KMS-11 (cell line): Measurements from ENCODE around the gene IGHMBP2.
"Not testable (repeated sequence)": the region's sequence is repeated elsewhere in the genome, so short reads cannot be mapped to it uniquely, and the experiment has no call there.

Source experiments
- H2AFZ ChIP-seq: fragments of 200-600 bp; sonication (generic); 2 replicates; pipeline ENCODE4 v1.6.1; 2016; ENCODE audit warnings: antibody characterized with exemption, mixed run types, low read depth
- H3K27ac ChIP-seq: fragments of 200-600 bp; sonication (generic); 2 replicates; pipeline ENCODE4 v1.6.1; 2016; ENCODE audit warnings: mild to moderate bottlenecking, mixed run types
- H3K27me3 ChIP-seq: fragments of 200-600 bp; sonication (generic); 2 replicates; pipeline ENCODE4 v1.6.1; 2017; ENCODE audit warnings: mild to moderate bottlenecking, low read depth, mixed run types, moderate library complexity; ENCODE audit not compliant: insufficient read depth
- H3K36me3 ChIP-seq: fragments of 200-600 bp; sonication (generic); 2 replicates; pipeline ENCODE4 v1.6.1; 2017; ENCODE audit warnings: mild to moderate bottlenecking, mixed run types; ENCODE audit not compliant: insufficient read depth
- H3K4me1 ChIP-seq: fragments of 200-600 bp; sonication (generic); 2 replicates; pipeline ENCODE4 v1.6.1; 2016; ENCODE audit warnings: mild to moderate bottlenecking, low read depth, mixed run types; ENCODE audit not compliant: poor library complexity, severe bottlenecking
- H3K4me2 ChIP-seq: fragments of 200-600 bp; sonication (generic); 2 replicates; pipeline ENCODE4 v1.7.0; 2016; ENCODE audit warnings: mild to moderate bottlenecking, mixed run types
- H3K4me3 ChIP-seq: fragments of 200-600 bp; sonication (generic); IDR thresholded peaks from 2 replicates; pipeline ENCODE4 v1.6.1; 2017; ENCODE audit warnings: low read depth, low read length, mixed read lengths; ENCODE audit not compliant: insufficient read depth
- H3K79me2 ChIP-seq: fragments of 200-600 bp; sonication (generic); 2 replicates; pipeline ENCODE4 v1.6.1; 2016; ENCODE audit warnings: low read depth, mixed run types; ENCODE audit not compliant: insufficient read depth
- H3K9ac ChIP-seq: fragments of 200-600 bp; sonication (generic); 2 replicates; pipeline ENCODE4 v1.6.1; 2016; ENCODE audit warnings: mild to moderate bottlenecking, mixed run types
- H4K20me1 ChIP-seq: fragments of 200-600 bp; sonication (generic); 2 replicates; pipeline ENCODE4 v1.6.1; 2016; ENCODE audit warnings: mild to moderate bottlenecking, mixed run types; ENCODE audit not compliant: insufficient read depth
- TF ChIP-seq, protein P1 (sequence below): fragments of 200-600 bp; sonication (generic); conservative IDR thresholded peaks from 2 replicates; pipeline ENCODE4 v1.6.1; 2017; ENCODE audit warnings: low read depth, mild to moderate bottlenecking, antibody characterized with exemption, low read length, moderate library complexity, mixed read lengths

IGHMBP2 gene

DNA sequence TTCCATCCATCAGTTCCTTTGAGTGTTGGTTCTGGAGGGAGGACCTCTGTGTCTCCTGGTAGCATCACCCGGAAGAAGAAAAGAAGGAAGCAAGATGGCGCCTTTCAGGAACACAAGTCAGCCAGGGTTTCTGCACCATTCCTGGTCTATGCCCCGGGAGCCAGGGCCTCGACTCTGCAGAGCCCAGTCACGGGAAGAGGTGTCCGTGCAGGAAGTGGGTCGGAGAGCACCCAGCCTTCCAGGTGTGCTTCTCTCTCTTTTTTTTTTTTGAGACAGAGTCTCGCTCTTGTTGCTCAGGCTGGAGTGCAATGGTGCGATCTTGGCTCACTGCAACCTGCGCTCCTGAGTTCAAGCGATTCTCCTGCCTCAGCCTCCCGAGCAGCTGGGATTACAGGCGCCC, 21.3 kb upstream of the IGHMBP2 start:
- H3K4me3 ChIP-seq: no peak overlapping the region
- H3K9ac ChIP-seq: no peak overlapping the region
- TF ChIP-seq, protein P1, sequence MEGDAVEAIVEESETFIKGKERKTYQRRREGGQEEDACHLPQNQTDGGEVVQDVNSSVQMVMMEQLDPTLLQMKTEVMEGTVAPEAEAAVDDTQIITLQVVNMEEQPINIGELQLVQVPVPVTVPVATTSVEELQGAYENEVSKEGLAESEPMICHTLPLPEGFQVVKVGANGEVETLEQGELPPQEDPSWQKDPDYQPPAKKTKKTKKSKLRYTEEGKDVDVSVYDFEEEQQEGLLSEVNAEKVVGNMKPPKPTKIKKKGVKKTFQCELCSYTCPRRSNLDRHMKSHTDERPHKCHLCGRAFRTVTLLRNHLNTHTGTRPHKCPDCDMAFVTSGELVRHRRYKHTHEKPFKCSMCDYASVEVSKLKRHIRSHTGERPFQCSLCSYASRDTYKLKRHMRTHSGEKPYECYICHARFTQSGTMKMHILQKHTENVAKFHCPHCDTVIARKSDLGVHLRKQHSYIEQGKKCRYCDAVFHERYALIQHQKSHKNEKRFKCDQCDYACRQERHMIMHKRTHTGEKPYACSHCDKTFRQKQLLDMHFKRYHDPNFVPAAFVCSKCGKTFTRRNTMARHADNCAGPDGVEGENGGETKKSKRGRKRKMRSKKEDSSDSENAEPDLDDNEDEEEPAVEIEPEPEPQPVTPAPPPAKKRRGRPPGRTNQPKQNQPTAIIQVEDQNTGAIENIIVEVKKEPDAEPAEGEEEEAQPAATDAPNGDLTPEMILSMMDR: no peak

DNA sequence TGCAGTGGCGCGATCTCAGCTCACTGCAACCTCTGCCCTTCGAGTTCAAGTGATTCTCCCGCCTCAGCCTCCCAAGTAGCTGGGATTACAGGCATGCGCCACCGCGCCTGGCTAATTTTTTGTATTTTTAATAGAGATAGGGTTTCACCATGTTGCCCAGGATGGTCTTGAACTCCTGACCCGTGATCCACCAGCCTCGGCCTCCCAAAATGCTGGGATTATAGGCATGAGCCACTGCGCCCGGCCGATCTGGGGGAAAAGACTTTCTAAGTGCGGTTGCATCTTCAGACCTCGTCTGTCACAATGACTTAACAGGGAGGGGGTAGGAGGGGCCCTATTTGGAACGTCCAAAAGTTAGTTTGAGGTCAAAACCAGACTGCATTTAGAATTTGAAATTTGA, 18.9 kb upstream of the IGHMBP2 start:
- H3K9ac ChIP-seq, H3K4me2 ChIP-seq, H3K4me3 ChIP-seq, H2AFZ ChIP-seq, H3K4me1 ChIP-seq, H3K27me3 ChIP-seq, H3K27ac ChIP-seq, H3K79me2 ChIP-seq, H4K20me1 ChIP-seq, H3K36me3 ChIP-seq: not testable (repeated sequence)

More for the DNA sequence above, 21.3 kb upstream of the IGHMBP2 start:
- H3K27ac ChIP-seq: no peak overlapping the region
- H3K4me2 ChIP-seq: no peak overlapping the region
- H3K36me3 ChIP-seq: no peaks in the 10 kb centered on the region
- H3K4me1 ChIP-seq: no peaks in the 10 kb centered on the region
- H3K27me3 ChIP-seq: no peaks in the 10 kb centered on the region
- H2AFZ ChIP-seq: no peak overlapping the region
- no peaks in the 10 kb centered on the region for H3K79me2 ChIP-seq
- no peaks in the 10 kb centered on the region for H4K20me1 ChIP-seq

DNA sequence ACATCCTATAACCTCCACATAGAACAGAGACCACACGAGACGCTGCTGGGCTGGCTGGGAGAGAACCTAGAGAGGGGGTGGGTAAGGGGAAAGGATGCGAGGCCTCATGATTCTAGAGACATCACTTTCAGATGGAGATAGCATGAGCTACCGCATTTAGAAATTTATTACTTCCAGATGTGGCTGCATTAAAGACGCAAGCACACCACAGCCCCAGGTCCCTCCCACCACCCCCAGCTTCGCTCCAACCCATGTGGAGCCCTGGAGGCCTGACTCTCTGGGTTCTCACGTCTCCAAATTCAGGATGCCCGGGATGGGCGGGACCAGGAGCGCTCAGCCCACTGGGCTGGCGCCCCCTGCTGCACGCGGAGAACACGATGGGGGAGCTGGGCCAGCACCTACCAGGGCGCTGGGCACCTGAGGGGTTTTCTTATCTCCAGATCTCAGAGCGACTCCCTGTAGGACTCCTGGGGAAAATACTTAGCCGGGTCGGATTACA, 13.7 kb upstream of the IGHMBP2 start:
- no peaks in the 10 kb centered on the region; the same call in 1 of the 2 replicates for H3K36me3 ChIP-seq
- no peak overlapping the region for H3K4me3 ChIP-seq
- no peak overlapping the region for H3K27ac ChIP-seq
- no peak overlapping the region for H3K4me2 ChIP-seq
- H4K20me1 ChIP-seq: no peaks in the 10 kb centered on the region
- H3K79me2 ChIP-seq: no peaks in the 10 kb centered on the region
- no peaks in the 10 kb centered on the region for H3K27me3 ChIP-seq
- no peak overlapping the region for H3K9ac ChIP-seq
- TF ChIP-seq, protein P1: no peak
- no peak overlapping the region for H2AFZ ChIP-seq
- H3K4me1 ChIP-seq: no peaks in the 10 kb centered on the region

DNA sequence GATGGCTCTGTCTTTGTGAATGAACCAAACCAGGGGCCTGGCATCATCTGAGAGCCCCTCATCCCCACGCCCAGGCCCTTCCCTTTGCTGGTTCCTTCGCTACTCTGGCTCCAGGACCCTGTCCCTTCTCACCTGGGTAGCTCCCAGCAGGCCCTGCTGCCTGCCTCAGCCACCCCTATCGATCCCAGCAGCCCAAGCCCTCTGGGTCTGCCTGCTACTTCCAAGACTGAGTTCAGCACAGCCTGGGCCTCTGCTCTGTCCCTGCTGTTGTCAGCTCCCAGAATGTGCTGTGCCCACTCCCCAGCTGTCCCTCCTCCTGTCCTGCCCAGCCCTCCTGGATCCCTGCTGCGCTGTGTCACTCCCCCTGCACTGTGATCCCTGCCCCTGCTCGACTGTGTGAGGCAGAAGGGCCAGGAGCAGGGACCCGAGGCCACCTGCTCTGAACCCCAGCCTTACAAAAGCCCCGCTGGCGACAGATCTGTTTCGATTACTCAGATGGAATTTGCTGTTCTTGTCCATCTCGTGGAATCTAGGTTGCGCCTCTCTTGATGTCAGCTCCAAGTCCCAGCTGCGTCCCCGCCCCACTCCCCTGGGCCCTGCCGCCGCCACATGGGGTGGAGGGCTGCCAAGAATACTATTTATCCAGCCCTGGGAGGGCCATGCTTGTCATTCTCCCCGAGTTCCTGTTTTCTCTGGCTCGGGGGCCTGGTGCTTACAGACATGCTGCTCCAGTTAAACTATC, 13.0 kb upstream of the IGHMBP2 start:
- Histone ChIP-seq H3K36me3 (no peaks in the 10 kb centered on the region; the same call in 1 of the 2 replicates), H3K4me3 (no peak overlapping the region), H3K4me1 (no peaks in the 10 kb centered on the region), H2AFZ (no peak overlapping the region), H3K79me2 (no peaks in the 10 kb centered on the region), H3K4me2 (no peak overlapping the region), H3K9ac (no peak overlapping the region), H3K27ac (no peak overlapping the region), H3K27me3 (no peaks in the 10 kb centered on the region), H4K20me1 (no peaks in the 10 kb centered on the region)
- TF ChIP-seq, protein P1: no peak

DNA sequence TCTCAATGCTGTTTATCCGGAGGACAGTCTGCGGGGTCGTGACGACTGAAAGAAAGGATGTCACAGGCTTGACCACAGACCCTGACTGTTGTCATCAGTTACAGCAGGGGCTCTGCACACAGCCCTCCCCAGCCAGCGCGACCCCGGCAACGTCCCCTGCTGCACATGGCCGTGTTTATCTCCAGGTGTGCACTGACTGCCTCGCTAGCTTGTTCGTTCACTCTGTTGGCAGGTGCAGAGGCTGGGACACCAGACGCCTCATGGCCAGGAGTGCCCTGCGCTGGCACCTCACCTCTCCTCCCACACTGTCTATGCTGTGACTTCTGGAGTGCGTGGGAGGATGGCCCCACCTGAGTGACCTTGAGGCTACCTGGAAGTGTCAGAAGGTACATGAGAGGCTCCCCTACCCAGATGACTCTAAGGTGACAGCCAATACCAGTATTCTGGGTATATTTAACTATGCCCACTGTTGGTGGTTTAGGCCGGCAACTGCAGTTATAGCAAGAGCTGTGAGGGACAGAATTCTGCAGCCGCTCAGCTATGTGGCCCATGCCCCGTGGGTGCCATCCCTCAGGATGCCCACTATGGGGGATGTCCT, 12.2 kb upstream of the IGHMBP2 start:
- Histone ChIP-seq H3K36me3 (no peaks in the 10 kb centered on the region; the same call in 1 of the 2 replicates), H3K4me1 (no peaks in the 10 kb centered on the region), H2AFZ (no peak overlapping the region), H3K9ac (no peak overlapping the region), H3K4me3 (no peak overlapping the region), H3K4me2 (no peak overlapping the region), H4K20me1 (no peaks in the 10 kb centered on the region), H3K27me3 (no peaks in the 10 kb centered on the region), H3K79me2 (no peaks in the 10 kb centered on the region), H3K27ac (no peak overlapping the region)
- TF ChIP-seq, protein P1: no peak
